ENCODE measurements around the gene GTF2IRD1.

- no peak for TF ChIP-seq ERF (CRISPR knock-in tag; IDR thresholded peaks at IDR 0.05)
- no peak for TF ChIP-seq ZNF879 (CRISPR knock-in tag; IDR thresholded peaks at IDR 0.05)
- no peak for TF ChIP-seq SIN3B (IDR thresholded peaks at IDR 0.05; ENCODE audit: low read length)
- no peak for TF ChIP-seq ZNF331 (CRISPR knock-in tag; IDR thresholded peaks at IDR 0.05)
- TF ChIP-seq SETDB1 (CRISPR knock-in tag; IDR thresholded peaks at IDR 0.05; ENCODE audit: borderline replicate concordance): no peak
- no peak for TF ChIP-seq MXI1 (IDR thresholded peaks at IDR 0.05; ENCODE audit: borderline replicate concordance, low read depth, low read length)
- TF ChIP-seq REL (CRISPR knock-in tag; conservative IDR thresholded peaks at IDR 0.05): no peak
- TF ChIP-seq CTCF (CRISPR knock-in tag; IDR thresholded peaks at IDR 0.05): no peak
- no peak for TF ChIP-seq CHD2 (IDR thresholded peaks at IDR 0.05; ENCODE audit: low read depth, low read length)
- no peak for TF ChIP-seq ZNF510 (CRISPR knock-in tag; IDR thresholded peaks at IDR 0.05; ENCODE audit: low read depth)
- TF ChIP-seq ZNF10 (CRISPR knock-in tag; IDR thresholded peaks at IDR 0.05; ENCODE audit: borderline replicate concordance, low read depth): no peak
- TF ChIP-seq RARG (CRISPR knock-in tag; IDR thresholded peaks at IDR 0.05; ENCODE audit: low read depth): no peak
- no peak for TF ChIP-seq ARID4A (CRISPR knock-in tag; IDR thresholded peaks at IDR 0.05; ENCODE audit: borderline replicate concordance)
These were observed 184.0 kb downstream of the GTF2IRD1 start for GRCh38 chr7:74637745-74638144.
